DND-41 (cell line): Measurements from ENCODE around the gene ALG3.

Source experiments
- ATAC-seq: fragments of 200-7000 bp; cut with Tn5 transposase; 3 replicates; pipeline ENCODE4 v1.9.1; 2021; ENCODE audit warnings: low read depth; ENCODE audit not compliant: insufficient read depth
- DNase-seq: peaks from one replicate; pipeline ENCODE4 v3.0.0-alpha.2; 2020
- H2AFZ ChIP-seq: 2 replicates; pipeline ENCODE4 v1.6.0; 2012; ENCODE audit warnings: low read depth, low read length
- H3K27ac ChIP-seq: 2 replicates; pipeline ENCODE4 v1.5.1; 2012; ENCODE audit warnings: low read length, inconsistent platforms
- H3K27me3 ChIP-seq: fragments of 200-600 bp; sonication (generic); 2 replicates; pipeline ENCODE4 v1.6.0; 2012; ENCODE audit warnings: low read length, mild to moderate bottlenecking, inconsistent platforms; ENCODE audit not compliant: insufficient read depth, poor library complexity
- H3K36me3 ChIP-seq: 2 replicates; pipeline ENCODE4 v1.5.1; 2012; ENCODE audit warnings: low read length, inconsistent platforms; ENCODE audit not compliant: insufficient read depth
- H3K4me1 ChIP-seq: 2 replicates; pipeline ENCODE4 v1.5.1; 2012; ENCODE audit warnings: mild to moderate bottlenecking, low read length; ENCODE audit not compliant: insufficient read depth
- H3K4me2 ChIP-seq: 2 replicates; pipeline ENCODE4 v1.6.0; 2012; ENCODE audit warnings: mild to moderate bottlenecking, moderate library complexity, low read length, inconsistent platforms; ENCODE audit not compliant: insufficient read depth
- H3K4me3 ChIP-seq, 2 experiments: fragments of 200-600 bp in 1 of 2; shearing (Covaris generic) in 1 of 2; 2 replicates each; pipeline ENCODE4 v1.5.1; 2012 to 2016; ENCODE audit warnings: inconsistent platforms in 2 of 2, low read length in 2 of 2, mild to moderate bottlenecking in 2 of 2, low read depth in 1 of 2, moderate library complexity in 1 of 2
- H3K79me2 ChIP-seq: 2 replicates; pipeline ENCODE4 v1.6.0; 2012; ENCODE audit warnings: low read length, inconsistent platforms; ENCODE audit not compliant: insufficient read depth
- H3K9ac ChIP-seq: 2 replicates; pipeline ENCODE4 v1.6.0; 2012; ENCODE audit warnings: low read depth, mild to moderate bottlenecking, inconsistent platforms, low read length, moderate library complexity
- H3K9me3 ChIP-seq: 2 replicates; pipeline ENCODE4 v1.5.1; 2012; ENCODE audit warnings: low read length, moderate library complexity, mild to moderate bottlenecking, inconsistent platforms; ENCODE audit not compliant: insufficient read depth, severe bottlenecking
- H4K20me1 ChIP-seq: 2 replicates; pipeline ENCODE4 v1.6.0; 2012; ENCODE audit warnings: low read length; ENCODE audit not compliant: insufficient read depth
- EZH2 ChIP-seq: IDR thresholded peaks from 3 replicates; pipeline ENCODE4 v1.6.1; 2012; ENCODE audit warnings: borderline replicate concordance, low read depth, mild to moderate bottlenecking, moderate library complexity, low read length, inconsistent platforms; ENCODE audit not compliant: severe bottlenecking
- TF ChIP-seq, protein P1 (sequence below): IDR thresholded peaks from 2 replicates; pipeline ENCODE4 v1.5.1; 2012; ENCODE audit warnings: borderline replicate concordance, low read length, moderate library complexity, mild to moderate bottlenecking; ENCODE audit not compliant: poor library complexity, severe bottlenecking; ENCODE audit errors: extremely low read depth

ALG3 gene

GRCh38 chr3:184241447-184242296, 7.1 kb downstream of the ALG3 start:
- H3K27ac ChIP-seq: no peak overlapping the region
- no peak overlapping the region for H3K4me2 ChIP-seq
- ATAC-seq (peak; percentile 62), DNase-seq (peak; percentile 28)
- no peak overlapping the region for H3K9ac ChIP-seq
- peaks cover 46% of the 10 kb centered on the region for H3K36me3 ChIP-seq
- H2AFZ ChIP-seq: no peak overlapping the region
- H3K4me1 ChIP-seq: peaks cover under 1% of the 10 kb centered on the region; the same call in 1 of the 2 replicates
- H3K27me3 ChIP-seq: no peaks in the 10 kb centered on the region
- H3K9me3 ChIP-seq: no peaks in the 10 kb centered on the region
- no peak for TF ChIP-seq EZH2
- TF ChIP-seq, protein P1, sequence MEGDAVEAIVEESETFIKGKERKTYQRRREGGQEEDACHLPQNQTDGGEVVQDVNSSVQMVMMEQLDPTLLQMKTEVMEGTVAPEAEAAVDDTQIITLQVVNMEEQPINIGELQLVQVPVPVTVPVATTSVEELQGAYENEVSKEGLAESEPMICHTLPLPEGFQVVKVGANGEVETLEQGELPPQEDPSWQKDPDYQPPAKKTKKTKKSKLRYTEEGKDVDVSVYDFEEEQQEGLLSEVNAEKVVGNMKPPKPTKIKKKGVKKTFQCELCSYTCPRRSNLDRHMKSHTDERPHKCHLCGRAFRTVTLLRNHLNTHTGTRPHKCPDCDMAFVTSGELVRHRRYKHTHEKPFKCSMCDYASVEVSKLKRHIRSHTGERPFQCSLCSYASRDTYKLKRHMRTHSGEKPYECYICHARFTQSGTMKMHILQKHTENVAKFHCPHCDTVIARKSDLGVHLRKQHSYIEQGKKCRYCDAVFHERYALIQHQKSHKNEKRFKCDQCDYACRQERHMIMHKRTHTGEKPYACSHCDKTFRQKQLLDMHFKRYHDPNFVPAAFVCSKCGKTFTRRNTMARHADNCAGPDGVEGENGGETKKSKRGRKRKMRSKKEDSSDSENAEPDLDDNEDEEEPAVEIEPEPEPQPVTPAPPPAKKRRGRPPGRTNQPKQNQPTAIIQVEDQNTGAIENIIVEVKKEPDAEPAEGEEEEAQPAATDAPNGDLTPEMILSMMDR: peak; percentile 49
- no peak overlapping the region for H3K4me3 ChIP-seq
- peaks cover 9% of the 10 kb centered on the region; the same call in 1 of the 2 replicates for H3K79me2 ChIP-seq
- peaks cover 38% of the 10 kb centered on the region for H4K20me1 ChIP-seq

- peaks cover 38% of the 10 kb centered on the region for H4K20me1 ChIP-seq
- peaks cover 5% of the 10 kb centered on the region; the same call in 1 of the 2 replicates for H3K79me2 ChIP-seq
- no peak overlapping the region for H2AFZ ChIP-seq
- H3K4me2 ChIP-seq: no peak overlapping the region
- no peak overlapping the region for H3K27ac ChIP-seq
- no peaks in the 10 kb centered on the region for H3K27me3 ChIP-seq
- ATAC-seq: peak; percentile 12; the same call in 1 of the 3 replicates
- no peak for DNase-seq
- H3K9ac ChIP-seq: no peak overlapping the region
- H3K36me3 ChIP-seq: peaks cover 44% of the 10 kb centered on the region
- TF ChIP-seq EZH2: no peak
- TF ChIP-seq, protein P1: no peak
- no peaks in the 10 kb centered on the region for H3K9me3 ChIP-seq
- H3K4me1 ChIP-seq: no peaks in the 10 kb centered on the region; the same call in 1 of the 2 replicates
- no peak overlapping the region for H3K4me3 ChIP-seq
Measured at GRCh38 chr3:184241141-184241446, 7.7 kb downstream of the ALG3 start.

DNA sequence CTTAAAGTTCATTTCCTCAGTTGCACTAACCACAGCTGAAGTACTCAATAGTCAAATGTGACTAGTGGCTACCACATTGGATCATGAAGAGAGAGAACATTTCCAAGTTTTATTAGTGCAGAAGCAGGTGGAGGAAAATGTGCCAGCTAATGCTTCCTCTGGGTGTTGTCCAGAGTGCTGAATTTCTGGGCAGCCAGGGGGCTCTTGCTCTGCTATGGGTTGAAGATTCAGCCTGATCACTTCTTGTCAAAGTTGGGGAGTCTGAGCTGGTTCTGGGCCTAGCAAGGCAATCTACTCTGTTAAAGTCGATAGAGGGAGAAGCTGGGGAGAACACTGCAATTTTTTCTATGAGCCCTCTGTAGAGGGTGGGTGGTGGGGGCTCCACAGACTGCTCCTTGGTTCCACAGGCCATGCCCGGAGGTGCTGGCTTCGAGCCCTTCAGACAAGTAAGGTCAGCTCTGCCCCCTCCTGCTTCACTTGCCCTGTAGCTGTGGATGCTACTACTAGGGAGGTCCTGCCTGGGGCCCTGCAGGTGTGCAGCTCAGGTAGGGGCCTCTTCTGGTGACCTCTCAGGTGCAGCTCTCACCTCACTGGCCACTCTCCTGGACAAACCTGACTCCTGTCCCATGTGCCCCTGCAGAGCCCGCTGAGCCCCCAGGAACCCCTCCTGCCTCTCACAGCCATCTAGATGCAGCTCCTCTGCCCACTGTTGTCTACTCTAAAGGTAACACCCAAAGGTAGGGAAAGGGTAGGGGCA, 8.2 kb downstream of the ALG3 start:
- Histone ChIP-seq H3K79me2 (peaks cover under 1% of the 10 kb centered on the region; the same call in 1 of the 2 replicates), H3K36me3 (peaks cover 39% of the 10 kb centered on the region), H3K4me2 (no peak overlapping the region), H2AFZ (no peak overlapping the region), H3K4me3 (no peak overlapping the region), H3K9ac (no peak overlapping the region), H3K4me1 (no peaks in the 10 kb centered on the region; the same call in 1 of the 2 replicates), H4K20me1 (peaks cover 38% of the 10 kb centered on the region), H3K27me3 (no peaks in the 10 kb centered on the region), H3K27ac (no peak overlapping the region), H3K9me3 (no peaks in the 10 kb centered on the region)
- TF ChIP-seq, protein P1: peak; percentile 25
- TF ChIP-seq EZH2: no peak
- ATAC-seq (peak; percentile 75), DNase-seq (peak; percentile 48)
